ENCODE data around the gene SV2B. TPM values are rescaled to one million over a fixed set of nuclear protein-coding genes. Genes with fewer than 3 reads are reported as not detected.

SV2B gene
- total and polyA plus RNA-seq, 2 donors (not counting 1 experiment from before 2014, with no cell fraction given), result not detected

DNA sequence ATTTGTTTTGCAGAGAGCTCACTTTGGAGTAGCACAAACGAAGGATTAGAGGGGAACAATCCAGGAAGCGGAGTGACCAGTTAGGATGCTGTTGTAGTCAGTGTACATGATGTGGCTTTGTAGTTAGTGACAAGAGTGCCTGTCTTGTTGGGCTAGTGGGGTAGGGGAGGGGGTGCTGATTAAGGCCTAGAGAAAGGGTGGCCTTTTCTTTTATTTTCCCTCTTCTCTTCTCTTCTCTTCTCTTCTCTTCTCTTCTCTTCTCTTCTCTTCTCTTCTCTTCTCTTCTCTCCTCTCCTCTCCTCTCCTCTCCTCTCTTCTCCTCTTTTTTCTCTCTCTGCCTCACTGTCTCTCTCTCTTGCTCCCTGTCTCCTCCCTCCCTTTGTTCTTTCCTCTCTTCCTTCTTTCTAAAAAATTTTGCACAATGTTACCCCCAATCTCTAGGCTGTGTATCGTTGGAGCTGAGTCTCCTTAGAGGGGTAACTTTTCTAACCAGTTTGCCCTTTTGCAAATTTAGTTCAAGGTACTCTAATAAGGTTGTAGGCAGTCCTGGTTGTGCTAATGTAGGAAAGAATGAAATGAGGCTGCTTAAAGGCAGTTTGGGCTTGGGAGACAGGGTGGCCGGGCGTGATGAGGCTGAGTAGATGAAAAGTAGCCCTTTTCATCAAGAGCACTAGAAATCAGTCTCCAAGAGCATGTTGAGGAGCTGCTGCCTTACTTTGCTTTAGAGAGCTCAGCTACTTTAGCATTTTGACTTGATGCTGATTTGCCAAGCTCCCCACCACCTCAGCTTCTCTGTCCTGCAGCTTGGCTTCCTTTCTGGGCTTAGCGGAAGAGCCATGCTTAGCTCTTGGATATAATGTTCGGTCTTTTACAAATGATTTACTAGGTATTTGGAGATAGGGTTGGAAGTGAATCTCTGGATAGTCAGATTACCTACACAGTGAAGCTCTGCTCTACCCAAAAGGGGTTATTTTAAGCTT, 58.6 kb downstream of the SV2B start:
- ATAC-seq (ENCODE audit: low read depth) (no peak), DNase-seq (no peak)
- H3K79me2 ChIP-seq (ENCODE audit: control insufficient read depth, insufficient read depth, low read length), result no peaks in the 10 kb centered on the region
- Mint-ChIP-seq H3K4me1 (no peaks in the 10 kb centered on the region), H3K9me3 (ENCODE audit: insufficient read depth) (no peaks in the 10 kb centered on the region), H3K4me3 (no peak overlapping the region), H3K27me3 (peaks cover 28% of the 10 kb centered on the region), H3K27ac (no peak overlapping the region)
- WGBS (ENCODE audit: insufficient coverage), result 90% methylated on average over 5 of the region's 7 CpGs
- H3K4me3 ChIP-seq (ENCODE audit: control extremely low read depth in 1 of 5, extremely low read depth in 1 of 5, insufficient read depth in 1 of 5, low read depth in 2 of 5, low read length in 4 of 5), result no peak overlapping the region
- H3K36me3 ChIP-seq (replicated peaks in 1 of 2; ENCODE audit: control extremely low read depth in 1 of 2, control insufficient read depth in 1 of 2, extremely low read depth in 1 of 2, insufficient read depth in 2 of 2, low read length in 1 of 2), result no peaks in the 10 kb centered on the region
- CTCF ChIA-PET, result no interaction called here
- H3K9ac ChIP-seq (ENCODE audit: low read length), result no peak overlapping the region
- POLR2A ChIA-PET, result no interaction called here
- H3K27ac ChIP-seq (ENCODE audit: low read length in 2 of 2), result no peak overlapping the region
- TF ChIP-seq, protein P1, sequence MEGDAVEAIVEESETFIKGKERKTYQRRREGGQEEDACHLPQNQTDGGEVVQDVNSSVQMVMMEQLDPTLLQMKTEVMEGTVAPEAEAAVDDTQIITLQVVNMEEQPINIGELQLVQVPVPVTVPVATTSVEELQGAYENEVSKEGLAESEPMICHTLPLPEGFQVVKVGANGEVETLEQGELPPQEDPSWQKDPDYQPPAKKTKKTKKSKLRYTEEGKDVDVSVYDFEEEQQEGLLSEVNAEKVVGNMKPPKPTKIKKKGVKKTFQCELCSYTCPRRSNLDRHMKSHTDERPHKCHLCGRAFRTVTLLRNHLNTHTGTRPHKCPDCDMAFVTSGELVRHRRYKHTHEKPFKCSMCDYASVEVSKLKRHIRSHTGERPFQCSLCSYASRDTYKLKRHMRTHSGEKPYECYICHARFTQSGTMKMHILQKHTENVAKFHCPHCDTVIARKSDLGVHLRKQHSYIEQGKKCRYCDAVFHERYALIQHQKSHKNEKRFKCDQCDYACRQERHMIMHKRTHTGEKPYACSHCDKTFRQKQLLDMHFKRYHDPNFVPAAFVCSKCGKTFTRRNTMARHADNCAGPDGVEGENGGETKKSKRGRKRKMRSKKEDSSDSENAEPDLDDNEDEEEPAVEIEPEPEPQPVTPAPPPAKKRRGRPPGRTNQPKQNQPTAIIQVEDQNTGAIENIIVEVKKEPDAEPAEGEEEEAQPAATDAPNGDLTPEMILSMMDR (IDR thresholded peaks at IDR 0.05), result no peak
- no peak for TF ChIP-seq EZH2 (IDR thresholded peaks at IDR 0.05; ENCODE audit: borderline replicate concordance, insufficient read depth, low read depth, low read length, poor library complexity, severe bottlenecking)
- H3K4me1 ChIP-seq (ENCODE audit: control insufficient read depth in 2 of 2, insufficient read depth in 2 of 2, low read length in 2 of 2), result no peaks in the 10 kb centered on the region
- H3K9me3 ChIP-seq (ENCODE audit: control extremely low read depth in 1 of 3, control insufficient read depth in 2 of 3, insufficient read depth in 1 of 3, low read length in 2 of 3), result no peaks in the 10 kb centered on the region
- H2AFZ ChIP-seq (ENCODE audit: insufficient read depth, low read depth, low read length, poor library complexity, severe bottlenecking), result no peak overlapping the region
- H3K4me2 ChIP-seq (replicated peaks; ENCODE audit: low read depth, low read length, poor library complexity, severe bottlenecking), result no peak overlapping the region
- no peaks in the 10 kb centered on the region for H4K20me1 ChIP-seq (ENCODE audit: control insufficient read depth, insufficient read depth, low read length, poor library complexity, severe bottlenecking)
- intact Hi-C loops (cut with micrococcal nuclease), result no loop called here
- peaks cover 0 to 12% (median 2%) of the 10 kb centered on the region in 4 experiments for H3K27me3 ChIP-seq (replicated peaks in 1 of 4; ENCODE audit: control extremely low read depth in 1 of 4, control insufficient read depth in 3 of 4, insufficient read depth in 4 of 4, low read length in 3 of 4)

DNA sequence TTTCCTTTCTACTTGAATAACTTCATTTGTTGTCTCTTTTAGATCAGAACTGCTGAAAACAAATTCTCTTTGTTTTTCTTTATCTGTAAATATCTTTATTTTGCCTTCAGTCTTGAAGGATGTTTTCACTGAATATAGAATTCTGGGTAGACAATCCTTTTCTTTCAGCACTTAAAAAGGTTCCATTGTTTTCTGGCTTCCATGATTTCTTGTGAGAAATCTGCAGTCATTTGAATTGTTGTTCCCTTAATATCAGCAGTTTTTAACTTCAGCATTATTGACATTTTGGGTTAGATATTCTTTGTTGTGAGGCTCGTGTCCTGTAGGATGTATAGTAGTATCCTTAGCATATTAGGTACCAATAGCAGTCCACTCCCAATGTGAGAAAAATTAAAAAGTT, 65.8 kb downstream of the SV2B start:
- H3K79me2 ChIP-seq (ENCODE audit: control insufficient read depth, insufficient read depth, low read length), result no peaks in the 10 kb centered on the region
- no peak overlapping the region for H3K4me2 ChIP-seq (replicated peaks; ENCODE audit: low read depth, low read length, poor library complexity, severe bottlenecking)
- Mint-ChIP-seq H3K27ac (no peak overlapping the region), H3K27me3 (peaks cover 2% of the 10 kb centered on the region), H3K9me3 (ENCODE audit: insufficient read depth) (peaks cover 16% of the 10 kb centered on the region), H3K4me3 (no peak overlapping the region), H3K4me1 (no peaks in the 10 kb centered on the region)
- no peak overlapping the region for H2AFZ ChIP-seq (ENCODE audit: insufficient read depth, low read depth, low read length, poor library complexity, severe bottlenecking)
- H4K20me1 ChIP-seq (ENCODE audit: control insufficient read depth, insufficient read depth, low read length, poor library complexity, severe bottlenecking), result no peaks in the 10 kb centered on the region
- H3K9me3 ChIP-seq (ENCODE audit: control extremely low read depth in 1 of 3, control insufficient read depth in 2 of 3, insufficient read depth in 1 of 3, low read length in 2 of 3), result peaks cover 5 to 27% (median 10%) of the 10 kb centered on the region in 3 donors
- ChIA-PET POLR2A (no interaction called here), CTCF (no interaction called here)
- no peak overlapping the region for H3K9ac ChIP-seq (ENCODE audit: low read length)
- intact Hi-C loops (cut with micrococcal nuclease), result no loop called here
- H3K27ac ChIP-seq (ENCODE audit: low read length in 2 of 2), result no peak overlapping the region
- no peaks in the 10 kb centered on the region for H3K4me1 ChIP-seq (ENCODE audit: control insufficient read depth in 2 of 2, insufficient read depth in 2 of 2, low read length in 2 of 2)
- TF ChIP-seq, protein P1 (IDR thresholded peaks at IDR 0.05), result no peak
- no peaks in the 10 kb centered on the region for H3K36me3 ChIP-seq (replicated peaks in 1 of 2; ENCODE audit: control extremely low read depth in 1 of 2, control insufficient read depth in 1 of 2, extremely low read depth in 1 of 2, insufficient read depth in 2 of 2, low read length in 1 of 2)
- ATAC-seq (ENCODE audit: low read depth) (no peak), DNase-seq (no peak)
- WGBS (ENCODE audit: insufficient coverage), result no CpG with 5 or more reads among the region's 1 CpG
- H3K4me3 ChIP-seq (ENCODE audit: control extremely low read depth in 1 of 5, extremely low read depth in 1 of 5, insufficient read depth in 1 of 5, low read depth in 2 of 5, low read length in 4 of 5), result no peak overlapping the region
- no peaks in the 10 kb centered on the region for H3K27me3 ChIP-seq (replicated peaks in 1 of 4; ENCODE audit: control extremely low read depth in 1 of 4, control insufficient read depth in 3 of 4, insufficient read depth in 4 of 4, low read length in 3 of 4)

Data from B cell (primary cell).